HEK293T (cell line): Measurements from ENCODE around the gene PPARA.

Experiments
- CTCF ChIA-PET: fragments of 350-600 bp; formaldehyde crosslinking; extraction: SDS; loops from one replicate; lab custom pipeline; 2021; ENCODE audit warnings: antibody characterized with exemption, inconsistent platforms; lab: Yijun Ruan, JAX
- POLR2A ChIA-PET: fragments of 350-600 bp; formaldehyde crosslinking; extraction: SDS; loops from one replicate; lab custom pipeline; 2020; ENCODE audit warnings: antibody characterized with exemption, inconsistent platforms; lab: Yijun Ruan, JAX
- DNase-seq: peaks from one replicate; pipeline ENCODE4 v3.0.0; 2012; ENCODE audit warnings: mixed read lengths; ENCODE audit errors: extremely low spot score
- ARNT ChIP-seq: fragments of 450-650 bp; IDR thresholded peaks from 2 replicates; pipeline ENCODE4 v1.6.1; 2017; ENCODE audit warnings: mild to moderate bottlenecking
- BHLHE40 ChIP-seq: fragments of 450-650 bp; IDR thresholded peaks from 2 replicates; pipeline ENCODE4 v1.6.1; 2016; ENCODE audit warnings: mild to moderate bottlenecking, moderate library complexity, borderline replicate concordance
- CTBP1 ChIP-seq: fragments of 450-650 bp; IDR thresholded peaks from 2 replicates; pipeline ENCODE4 v1.6.1; 2016; ENCODE audit warnings: borderline replicate concordance
- ELF4 ChIP-seq: fragments of 450-650 bp; IDR thresholded peaks from 2 replicates; pipeline ENCODE4 v1.6.1; 2017; ENCODE audit warnings: antibody characterized with exemption
- FOXA1 ChIP-seq: fragments of 450-650 bp; IDR thresholded peaks from 2 replicates; pipeline ENCODE4 v1.6.1; 2016; ENCODE audit warnings: mild to moderate bottlenecking
- FOXK2 ChIP-seq: fragments of 450-650 bp; IDR thresholded peaks from 2 replicates; pipeline ENCODE4 v1.6.1; 2016; ENCODE audit warnings: mild to moderate bottlenecking
- FOXM1 ChIP-seq: fragments of 450-650 bp; IDR thresholded peaks from 2 replicates; pipeline ENCODE4 v1.6.1; 2017; ENCODE audit warnings: mild to moderate bottlenecking, borderline replicate concordance
- HDGF ChIP-seq: fragments of 450-650 bp; IDR thresholded peaks from 2 replicates; pipeline ENCODE4 v1.6.1; 2017; ENCODE audit warnings: antibody characterized with exemption, borderline replicate concordance
- L3MBTL2 ChIP-seq: fragments of 450-650 bp; conservative IDR thresholded peaks from 2 replicates; pipeline ENCODE4 v1.6.1; 2016; ENCODE audit warnings: mild to moderate bottlenecking
- LEF1 ChIP-seq: fragments of 450-650 bp; IDR thresholded peaks from 2 replicates; pipeline ENCODE4 v1.6.1; 2017; ENCODE audit warnings: mild to moderate bottlenecking, borderline replicate concordance
- NFRKB ChIP-seq: fragments of 450-650 bp; IDR thresholded peaks from 2 replicates; pipeline ENCODE4 v1.6.1; 2016; ENCODE audit warnings: mild to moderate bottlenecking, moderate library complexity
- PKNOX1 ChIP-seq: fragments of 450-650 bp; IDR thresholded peaks from 2 replicates; pipeline ENCODE4 v1.6.1; 2016
- SP1 ChIP-seq: fragments of 450-650 bp; IDR thresholded peaks from 2 replicates; pipeline ENCODE4 v1.6.1; 2017
- SUZ12 ChIP-seq: fragments of 450-650 bp; IDR thresholded peaks from 2 replicates; pipeline ENCODE4 v1.6.1; 2016; ENCODE audit warnings: mild to moderate bottlenecking
- TARDBP ChIP-seq: fragments of 450-650 bp; IDR thresholded peaks from 2 replicates; pipeline ENCODE4 v1.6.1; 2016
- ZNF384 ChIP-seq: fragments of 450-650 bp; IDR thresholded peaks from 2 replicates; pipeline ENCODE4 v1.6.1; 2016

PPARA gene

GRCh38 chr22:46237453-46238124 is 87.3 kb downstream of the PPARA start:
- no peak for TF ChIP-seq BHLHE40
- no peak for TF ChIP-seq ELF4
- no peak for TF ChIP-seq TARDBP
- CTCF ChIA-PET: no interaction called here
- DNase-seq: no peak
- POLR2A ChIA-PET: interaction anchor here (1.2 to 1.4 kb wide), 2 partner anchors 12 to 236 kb away, joined by 3 to 7 read pairs; partner anchors contain the start of gene CDPF1

GRCh38 chr22:46238541-46238940 is 88.2 kb downstream of the PPARA start:
- CTCF ChIA-PET: no interaction called here
- POLR2A ChIA-PET: interaction anchor here (1.3 kb wide), 1 partner anchor 9 kb away, joined by 3 read pairs; no protein-coding TSS in a partner anchor
- TF ChIP-seq CTBP1 (no peak), FOXK2 (no peak), HDGF (no peak), TARDBP (no peak)
- DNase-seq: no peak

GRCh38 chr22:46239261-46240048 is 89.1 kb downstream of the PPARA start:
- POLR2A ChIA-PET: interaction anchor here (1.3 kb wide), 2 partner anchors 8 to 11 kb away, joined by 3 to 7 read pairs; partner anchors contain the start of gene CDPF1
- no peak for DNase-seq
- no peak for TF ChIP-seq NFRKB
- TF ChIP-seq FOXK2: no peak
- TF ChIP-seq FOXM1: no peak
- no peak for TF ChIP-seq ARNT
- TF ChIP-seq ELF4: no peak
- no peak for TF ChIP-seq SP1
- TF ChIP-seq CTBP1: no peak
- TF ChIP-seq FOXA1: no peak
- no peak for TF ChIP-seq SUZ12
- TF ChIP-seq ZNF384: no peak
- CTCF ChIA-PET: no interaction called here

- DNase-seq: no peak
- ChIA-PET CTCF (no interaction called here), POLR2A (interaction anchor here (1.3 kb wide), 1 partner anchor 10 kb away, joined by 7 read pairs; the partner anchor contains the start of gene CDPF1)
- no peak for TF ChIP-seq CTBP1
- no peak for TF ChIP-seq TARDBP
- TF ChIP-seq PKNOX1: no peak
- TF ChIP-seq FOXA1: no peak
- TF ChIP-seq L3MBTL2: no peak
- no peak for TF ChIP-seq LEF1
- no peak for TF ChIP-seq BHLHE40
- TF ChIP-seq ELF4: no peak
- TF ChIP-seq SUZ12: no peak
- TF ChIP-seq ARNT: no peak
- no peak for TF ChIP-seq SP1
- TF ChIP-seq ZNF384: no peak
- TF ChIP-seq NFRKB: no peak
- no peak for TF ChIP-seq HDGF
- TF ChIP-seq FOXK2: no peak
- TF ChIP-seq FOXM1: no peak
These were observed 89.7 kb downstream of the PPARA start for GRCh38 chr22:46240073-46240472.

GRCh38 chr22:46240506-46240905 is 90.2 kb downstream of the PPARA start:
- DNase-seq: no peak
- ChIA-PET POLR2A (interaction anchor here (1.3 kb wide), 1 partner anchor 10 kb away, joined by 7 read pairs; the partner anchor contains the start of gene CDPF1), CTCF (no interaction called here)
- no peak for TF ChIP-seq ELF4
- TF ChIP-seq SUZ12: no peak

- POLR2A ChIA-PET: no interaction called here
These were observed 90.6 kb downstream of the PPARA start for GRCh38 chr22:46240907-46241306.

More at GRCh38 chr22:46240907-46241306, 90.6 kb downstream of the PPARA start:
- TF ChIP-seq ELF4: no peak
- no peak for TF ChIP-seq LEF1
- TF ChIP-seq HDGF: no peak
- no peak for TF ChIP-seq NFRKB
- no peak for TF ChIP-seq CTBP1
- TF ChIP-seq L3MBTL2: no peak
- TF ChIP-seq FOXK2: no peak
- TF ChIP-seq FOXA1: no peak
- TF ChIP-seq ZNF384: no peak
- no peak for TF ChIP-seq TARDBP
- no peak for TF ChIP-seq PKNOX1
- TF ChIP-seq FOXM1: no peak
- TF ChIP-seq SUZ12: no peak
- no peak for TF ChIP-seq SP1
- no peak for TF ChIP-seq ARNT
- TF ChIP-seq BHLHE40: no peak
- CTCF ChIA-PET: no interaction called here
- DNase-seq: no peak
